Smooth muscle cell (in vitro differentiated cells): ENCODE data around the gene TFAP2E. TPM values are rescaled to one million over a fixed set of nuclear protein-coding genes. Genes with fewer than 3 reads are reported as not detected.

ENCODE experiments used
- DNase-seq: peaks from one replicate; lab custom pipeline; 2025; ENCODE audit not compliant: unreplicated experiment; lab: John Stamatoyannopoulos, UW
- H2AFZ ChIP-seq: fragments of 200-600 bp; sonication (generic); 2 replicates; pipeline ENCODE4 v1.6.0; 2016; ENCODE audit warnings: antibody characterized with exemption, low read depth, mild to moderate bottlenecking
- H3F3A ChIP-seq: fragments of 200-600 bp; sonication (generic); 2 replicates; pipeline ENCODE4 v1.6.0; 2017; ENCODE audit warnings: antibody characterized with exemption, low read depth
- H3K27ac ChIP-seq: fragments of 200-600 bp; sonication (generic); 2 replicates; pipeline ENCODE4 v1.5.1; 2016; ENCODE audit warnings: low read depth, mild to moderate bottlenecking
- H3K27me3 ChIP-seq: fragments of 200-600 bp; sonication (generic); 2 replicates; pipeline ENCODE4 v1.6.1; 2016; ENCODE audit warnings: low read depth, mild to moderate bottlenecking
- H3K36me3 ChIP-seq: fragments of 200-600 bp; sonication (generic); 2 replicates; pipeline ENCODE4 v1.5.1; 2016; ENCODE audit warnings: low read depth
- H3K4me1 ChIP-seq: fragments of 200-600 bp; sonication (generic); 2 replicates; pipeline ENCODE4 v1.5.1; 2016; ENCODE audit warnings: low read depth
- H3K4me2 ChIP-seq: fragments of 200-600 bp; sonication (generic); 2 replicates; pipeline ENCODE4 v1.6.0; 2016; ENCODE audit warnings: mild to moderate bottlenecking
- H3K4me3 ChIP-seq: fragments of 200-600 bp; sonication (generic); 2 replicates; pipeline ENCODE4 v1.5.1; 2016; ENCODE audit warnings: mild to moderate bottlenecking
- H3K79me2 ChIP-seq: fragments of 200-600 bp; sonication (generic); 2 replicates; pipeline ENCODE4 v1.6.0; 2016; ENCODE audit warnings: low read depth, mild to moderate bottlenecking
- H3K9ac ChIP-seq: fragments of 200-600 bp; sonication (generic); 2 replicates; pipeline ENCODE4 v1.6.0; 2016; ENCODE audit warnings: low read depth
- H3K9me3 ChIP-seq: fragments of 200-600 bp; sonication (generic); replicated peaks from 2 replicates; pipeline ENCODE4 v1.5.1; 2016; ENCODE audit warnings: low read depth
- H4K20me1 ChIP-seq: fragments of 200-600 bp; sonication (generic); 2 replicates; pipeline ENCODE4 v1.6.0; 2016; ENCODE audit warnings: low read depth
- CTCF ChIP-seq: fragments of 200-600 bp; sonication (generic); IDR thresholded peaks from 2 replicates; pipeline ENCODE4 v1.5.1; 2017; ENCODE audit warnings: borderline replicate concordance, mild to moderate bottlenecking, antibody characterized with exemption; ENCODE audit not compliant: insufficient read depth, poor library complexity, severe bottlenecking
- WGBS: methylation state at CpG from one replicate; pipeline ENCODE4 v1.1.7; 2016; ENCODE audit warnings: low lambda C conversion rate; 5-methylcytosine and 5-hydroxymethylcytosine counted together
- polyA plus RNA-seq: library from polyadenylated mRNA; unstranded; fragments of >200 nt; fragmentation: Nextera tagmentation; extraction: Ambion mirVana; gene quantifications from 2 replicates; pipeline ENCODE4 v1.2.1, GENCODE V29; 2016
- total RNA-seq: library from RNA; depleted of rRNA; stranded (reverse); fragments of >200 nt; gene quantifications from 2 replicates; pipeline ENCODE4 v1.2.3, GENCODE V29; 2014

The TFAP2E gene
- total and polyA plus RNA-seq, 2 experiments from 2014 or later, result 0.30 to 0.36 TPM

GRCh38 chr1:35557611-35558373 is 15.3 kb upstream of the TFAP2E start, which contains the start of gene NCDN:
TSS of gene NCDN (plus strand) at chr1:35557799. CDS start at chr1:35558191, 392 bp downstream.
- peak within 1 kb of the TSS; percentile 99 for H3K4me2 ChIP-seq
- under 1% methylated on average over 46 of the region's 58 CpGs for WGBS
- H3K4me3 ChIP-seq, result peak within 1 kb of the TSS; percentile 90
- DNase-seq, result peak; percentile 97
- TF ChIP-seq CTCF, result no peak
- H3K9me3 ChIP-seq, result no peaks in the 10 kb centered on the region
- peak within 1 kb of the TSS; percentile 92 for H2AFZ ChIP-seq
- H3K27me3 ChIP-seq, result no peaks in the 10 kb centered on the region
- H3K36me3 ChIP-seq, result no peaks in the 10 kb centered on the region
- H3K9ac ChIP-seq, result peak within 1 kb of the TSS; percentile 84
- H3K4me1 ChIP-seq, result peaks cover 10% of the 10 kb centered on the region
- H3K79me2 ChIP-seq, result peaks cover 28% of the 10 kb centered on the region
- H3K27ac ChIP-seq, result peak within 1 kb of the TSS; percentile 90
- peaks cover 44% of the 10 kb centered on the region for H4K20me1 ChIP-seq
- H3F3A ChIP-seq, result peaks cover 4% of the 10 kb centered on the region

GRCh38 chr1:35558374-35559316 is 14.5 kb upstream of the TFAP2E start:
- H3F3A ChIP-seq, result peaks cover 4% of the 10 kb centered on the region
- peaks cover 10% of the 10 kb centered on the region for H3K4me1 ChIP-seq
- H4K20me1 ChIP-seq, result peaks cover 36% of the 10 kb centered on the region
- H2AFZ ChIP-seq, result no peak overlapping the region
- TF ChIP-seq CTCF, result no peak
- peak overlapping the region; percentile 5 for H3K27ac ChIP-seq
- WGBS, result 27% methylated on average over 25 of the region's 26 CpGs
- no peak for DNase-seq
- no peaks in the 10 kb centered on the region for H3K9me3 ChIP-seq
- H3K27me3 ChIP-seq, result no peaks in the 10 kb centered on the region
- H3K4me2 ChIP-seq, result peak overlapping the region; percentile 99
- H3K9ac ChIP-seq, result peak overlapping the region; percentile 20
- peak overlapping the region; percentile 90 for H3K4me3 ChIP-seq
- H3K36me3 ChIP-seq, result no peaks in the 10 kb centered on the region
- H3K79me2 ChIP-seq, result peaks cover 27% of the 10 kb centered on the region

- Histone ChIP-seq H3K4me3 (no peak overlapping the region), H3K27me3 (no peaks in the 10 kb centered on the region)
Measured at GRCh38 chr1:35559317-35559944, 13.7 kb upstream of the TFAP2E start.

More at GRCh38 chr1:35559317-35559944, 13.7 kb upstream of the TFAP2E start:
- Histone ChIP-seq H3K79me2 (peaks cover 21% of the 10 kb centered on the region), H3K4me2 (peak overlapping the region; percentile 99), H2AFZ (no peak overlapping the region), H3K27ac (no peak overlapping the region), H3K4me1 (peaks cover 10% of the 10 kb centered on the region), H3K36me3 (no peaks in the 10 kb centered on the region), H4K20me1 (peaks cover 38% of the 10 kb centered on the region), H3K9me3 (no peaks in the 10 kb centered on the region), H3K9ac (no peak overlapping the region), H3F3A (peaks cover 4% of the 10 kb centered on the region)
- DNase-seq, result no peak
- WGBS, result 88% methylated on average over 7 of the region's 7 CpGs
- no peak for TF ChIP-seq CTCF
